SU-DHL-6 (cell line): ENCODE measurements around the gene ATG13.

Experiments used
- H2AFZ ChIP-seq: fragments of 200-600 bp; sonication (generic); 2 replicates; pipeline ENCODE4 v1.6.1; 2014; ENCODE audit warnings: low read depth, mild to moderate bottlenecking, moderate library complexity, mixed read lengths, antibody characterized with exemption, low read length; ENCODE audit not compliant: severe bottlenecking
- H3F3A ChIP-seq: fragments of 200-600 bp; shearing (Covaris generic); 2 replicates; pipeline ENCODE4 v1.6.0; 2016; ENCODE audit warnings: antibody characterized with exemption, mild to moderate bottlenecking; ENCODE audit not compliant: insufficient read depth
- H3K27ac ChIP-seq: fragments of 200-600 bp; sonication (generic); 2 replicates; pipeline ENCODE4 v1.5.1; 2016; ENCODE audit warnings: low read depth, mild to moderate bottlenecking, low read length, moderate library complexity, mixed read lengths
- H3K27me3 ChIP-seq: fragments of 200-600 bp; sonication (generic), shearing (Covaris generic); 2 replicates; pipeline ENCODE4 v1.6.0; 2014; ENCODE audit warnings: mild to moderate bottlenecking, low read length
- H3K36me3 ChIP-seq: fragments of 200-600 bp; sonication (generic); 2 replicates; pipeline ENCODE4 v1.6.1; 2014; ENCODE audit warnings: mild to moderate bottlenecking, low read length, mixed read lengths
- H3K4me2 ChIP-seq: fragments of 300-600, 200-600 bp; shearing (Covaris generic), sonication (generic); 2 replicates; pipeline ENCODE4 v1.6.0; 2014; ENCODE audit warnings: low read length, low read depth, mild to moderate bottlenecking; ENCODE audit not compliant: poor library complexity, severe bottlenecking
- H3K4me3 ChIP-seq: fragments of 200-600 bp; sonication (generic); 2 replicates; pipeline ENCODE4 v1.5.1; 2014; ENCODE audit warnings: antibody characterized with exemption, low read length, mild to moderate bottlenecking, mixed read lengths; ENCODE audit not compliant: insufficient read depth, poor library complexity, severe bottlenecking
- H3K79me2 ChIP-seq: fragments of 200-600 bp; sonication (generic); 2 replicates; pipeline ENCODE4 v1.6.1; 2014; ENCODE audit warnings: mild to moderate bottlenecking, low read length, moderate library complexity; ENCODE audit not compliant: insufficient read depth
- H3K9ac ChIP-seq: fragments of 200-600 bp; sonication (generic); 2 replicates; pipeline ENCODE4 v1.7.0; 2014; ENCODE audit warnings: mild to moderate bottlenecking, low read length
- H3K9me2 ChIP-seq: fragments of 200-600 bp; sonication (generic); replicated peaks from 2 replicates; pipeline ENCODE4 v1.6.1; 2014; ENCODE audit warnings: low read length; ENCODE audit not compliant: insufficient read depth
- H3K9me3 ChIP-seq: fragments of 200-600 bp; sonication (generic); 2 replicates; pipeline ENCODE4 v1.6.1; 2014; ENCODE audit warnings: low read length, mixed read lengths; ENCODE audit not compliant: insufficient read depth
- H4K20me1 ChIP-seq: fragments of 200-600 bp; sonication (generic); 2 replicates; pipeline ENCODE4 v1.6.1; 2014; ENCODE audit warnings: low read depth, mild to moderate bottlenecking, antibody characterized with exemption, low read length, moderate library complexity, mixed read lengths
- EZH2phosphoT487 ChIP-seq: fragments of 200-600 bp; sonication (generic), shearing (Covaris generic); conservative IDR thresholded peaks from 2 replicates; pipeline ENCODE4 v1.6.1; 2018; ENCODE audit warnings: mild to moderate bottlenecking, antibody characterized with exemption, low read length, moderate library complexity, mixed read lengths
- TF ChIP-seq, protein P1 (sequence below): fragments of 200-600 bp; sonication (generic); IDR thresholded peaks from one replicate; pipeline ENCODE4 v1.5.1; 2017; ENCODE audit warnings: antibody characterized with exemption, mild to moderate bottlenecking, low read length, moderate library complexity; ENCODE audit not compliant: insufficient read depth, poor library complexity, severe bottlenecking

Gene ATG13

DNA sequence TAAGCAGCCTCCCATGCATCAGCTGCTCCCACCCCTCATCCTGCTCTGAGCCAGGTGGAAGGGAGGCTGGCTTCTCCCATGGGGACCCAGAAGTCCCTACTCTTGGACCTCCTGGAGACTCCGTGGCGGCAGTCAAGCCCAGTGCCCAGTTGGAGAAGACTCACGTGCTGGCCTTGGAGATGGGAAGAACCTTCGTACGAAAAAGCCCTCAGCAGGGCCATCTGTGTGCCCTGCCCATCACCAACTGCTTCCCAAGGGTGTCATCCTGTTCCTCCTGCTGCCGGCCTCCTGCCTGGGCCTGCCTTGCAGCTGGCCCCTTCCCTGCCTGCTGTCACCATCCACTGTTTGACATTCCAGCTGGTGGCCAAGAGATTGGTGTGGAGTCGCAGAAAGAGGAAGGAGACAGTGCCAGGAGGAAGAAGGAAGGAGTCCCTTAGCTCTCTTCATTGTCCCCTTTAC lies 55.1 kb downstream of the ATG13 start:
- H3K9me3 ChIP-seq, result no peaks in the 10 kb centered on the region
- no peaks in the 10 kb centered on the region for H4K20me1 ChIP-seq
- no peak overlapping the region for H3K9ac ChIP-seq
- H3K9me2 ChIP-seq, result no peaks in the 10 kb centered on the region
- no peak overlapping the region for H3K4me2 ChIP-seq
- no peaks in the 10 kb centered on the region for H3K27me3 ChIP-seq
- no peaks in the 10 kb centered on the region for H3K36me3 ChIP-seq
- no peak overlapping the region for H2AFZ ChIP-seq
- H3K79me2 ChIP-seq, result no peaks in the 10 kb centered on the region
- H3K4me3 ChIP-seq, result no peak overlapping the region
- TF ChIP-seq EZH2phosphoT487, result no peak
- TF ChIP-seq, protein P1, sequence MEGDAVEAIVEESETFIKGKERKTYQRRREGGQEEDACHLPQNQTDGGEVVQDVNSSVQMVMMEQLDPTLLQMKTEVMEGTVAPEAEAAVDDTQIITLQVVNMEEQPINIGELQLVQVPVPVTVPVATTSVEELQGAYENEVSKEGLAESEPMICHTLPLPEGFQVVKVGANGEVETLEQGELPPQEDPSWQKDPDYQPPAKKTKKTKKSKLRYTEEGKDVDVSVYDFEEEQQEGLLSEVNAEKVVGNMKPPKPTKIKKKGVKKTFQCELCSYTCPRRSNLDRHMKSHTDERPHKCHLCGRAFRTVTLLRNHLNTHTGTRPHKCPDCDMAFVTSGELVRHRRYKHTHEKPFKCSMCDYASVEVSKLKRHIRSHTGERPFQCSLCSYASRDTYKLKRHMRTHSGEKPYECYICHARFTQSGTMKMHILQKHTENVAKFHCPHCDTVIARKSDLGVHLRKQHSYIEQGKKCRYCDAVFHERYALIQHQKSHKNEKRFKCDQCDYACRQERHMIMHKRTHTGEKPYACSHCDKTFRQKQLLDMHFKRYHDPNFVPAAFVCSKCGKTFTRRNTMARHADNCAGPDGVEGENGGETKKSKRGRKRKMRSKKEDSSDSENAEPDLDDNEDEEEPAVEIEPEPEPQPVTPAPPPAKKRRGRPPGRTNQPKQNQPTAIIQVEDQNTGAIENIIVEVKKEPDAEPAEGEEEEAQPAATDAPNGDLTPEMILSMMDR, result no peak
- H3K27ac ChIP-seq, result no peak overlapping the region
- no peaks in the 10 kb centered on the region for H3F3A ChIP-seq

DNA sequence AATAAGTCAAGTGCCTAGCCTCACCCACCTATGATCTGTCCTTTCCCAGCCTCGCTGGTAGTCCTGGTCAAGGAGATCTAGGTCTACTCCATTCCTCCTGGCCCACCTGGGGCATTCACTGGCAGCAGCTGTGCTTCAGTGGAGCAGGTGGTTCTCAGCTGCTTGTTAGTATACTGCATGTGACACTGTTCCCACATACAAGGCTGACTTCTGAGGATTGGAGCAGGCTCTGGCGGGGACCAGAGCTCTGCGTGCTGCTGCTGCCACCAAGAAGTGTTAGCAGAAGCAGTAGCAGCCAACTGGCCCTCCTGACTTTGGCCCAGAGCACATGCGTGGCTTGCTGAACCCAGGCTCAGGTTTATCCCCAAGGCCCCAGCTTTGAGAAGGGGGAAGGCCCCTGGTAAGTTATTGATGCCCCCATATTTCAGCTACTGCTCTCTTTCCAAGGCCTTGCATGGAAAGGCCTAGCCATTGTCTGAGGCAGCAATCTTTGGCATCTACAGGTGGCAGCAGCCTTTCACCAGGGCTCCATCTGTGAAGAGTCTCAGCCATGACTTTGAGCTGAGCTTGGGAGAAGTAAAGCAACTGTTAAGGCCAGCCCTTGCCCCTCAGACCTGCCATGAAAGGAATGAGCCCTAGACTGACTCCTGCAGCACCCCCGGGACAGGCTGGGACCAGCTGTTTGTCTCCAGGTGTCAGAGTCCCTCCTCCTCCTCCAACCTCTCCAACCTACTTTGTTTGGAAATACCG lies 56.5 kb downstream of the ATG13 start:
- Histone ChIP-seq H4K20me1 (no peaks in the 10 kb centered on the region), H3K9me3 (no peaks in the 10 kb centered on the region), H3K9ac (no peak overlapping the region), H3K36me3 (no peaks in the 10 kb centered on the region), H3K27ac (no peak overlapping the region), H3K4me2 (no peak overlapping the region), H3F3A (no peaks in the 10 kb centered on the region), H3K79me2 (no peaks in the 10 kb centered on the region), H3K27me3 (no peaks in the 10 kb centered on the region), H3K4me3 (no peak overlapping the region), H2AFZ (no peak overlapping the region), H3K9me2 (no peaks in the 10 kb centered on the region)
- TF ChIP-seq EZH2phosphoT487, result no peak
- TF ChIP-seq, protein P1, result no peak

GRCh38 chr11:46674463-46675287 lies 57.3 kb downstream of the ATG13 start:
- no peaks in the 10 kb centered on the region for H3K9me3 ChIP-seq
- no peaks in the 10 kb centered on the region for H3K79me2 ChIP-seq
- no peaks in the 10 kb centered on the region for H3K27me3 ChIP-seq
- H3K4me2 ChIP-seq, result no peak overlapping the region
- no peak for TF ChIP-seq EZH2phosphoT487
- TF ChIP-seq, protein P1, result no peak
- no peaks in the 10 kb centered on the region for H3F3A ChIP-seq
- no peaks in the 10 kb centered on the region for H3K9me2 ChIP-seq
- no peaks in the 10 kb centered on the region for H4K20me1 ChIP-seq
- H3K27ac ChIP-seq, result no peak overlapping the region
- H3K4me3 ChIP-seq, result no peak overlapping the region
- H2AFZ ChIP-seq, result no peak overlapping the region
- H3K36me3 ChIP-seq, result no peaks in the 10 kb centered on the region
- no peak overlapping the region for H3K9ac ChIP-seq
